DMS79 (cell line): ENCODE results near the gene CPNE2.
"Not testable (repeated sequence)": the region's sequence is repeated elsewhere in the genome, so short reads cannot be mapped to it uniquely, and the experiment has no call there.

Experiments
- DNase-seq: peaks from one replicate; lab custom pipeline; 2025; lab: John Stamatoyannopoulos, UW

CPNE2 gene

GRCh38 chr16:57069635-57070370, 22.6 kb upstream of the CPNE2 start:
- no peak for DNase-seq

GRCh38 chr16:57070424-57070823, 22.0 kb upstream of the CPNE2 start:
- DNase-seq, result no peak

- not testable (repeated sequence) for DNase-seq
Measured at GRCh38 chr16:57071081-57071732, 21.2 kb upstream of the CPNE2 start.

GRCh38 chr16:57071831-57072582, 20.4 kb upstream of the CPNE2 start:
- DNase-seq, result no peak

- DNase-seq, result no peak
Measured at GRCh38 chr16:57072616-57073275, 19.6 kb upstream of the CPNE2 start.

GRCh38 chr16:57077714-57078113, 14.7 kb upstream of the CPNE2 start:
- no peak for DNase-seq

GRCh38 chr16:57081744-57082143, 10.6 kb upstream of the CPNE2 start:
- no peak for DNase-seq

GRCh38 chr16:57082664-57083063, 9.7 kb upstream of the CPNE2 start:
- no peak for DNase-seq

GRCh38 chr16:57083485-57084126, 8.8 kb upstream of the CPNE2 start:
- DNase-seq, result no peak

GRCh38 chr16:57084257-57084770, 8.1 kb upstream of the CPNE2 start:
- DNase-seq, result no peak

GRCh38 chr16:57084996-57085395, 7.4 kb upstream of the CPNE2 start:
- DNase-seq, result no peak

- no peak for DNase-seq
Measured at GRCh38 chr16:57087003-57087402, 5.4 kb upstream of the CPNE2 start.

- DNase-seq, result no peak
Measured at GRCh38 chr16:57089406-57089805, 3.0 kb upstream of the CPNE2 start.

GRCh38 chr16:57091200-57091974, 996 bp upstream of the CPNE2 start:
- no peak for DNase-seq

GRCh38 chr16:57092786-57093411, 516 bp downstream of the CPNE2 start:
- DNase-seq, result no peak

- DNase-seq, result no peak
Measured at GRCh38 chr16:57093666-57094564, 1.5 kb downstream of the CPNE2 start.

GRCh38 chr16:57094911-57095310, 2.5 kb downstream of the CPNE2 start:
- no peak for DNase-seq

- DNase-seq, result no peak
Measured at GRCh38 chr16:57096192-57096591, 3.8 kb downstream of the CPNE2 start.

GRCh38 chr16:57096793-57097192, 4.4 kb downstream of the CPNE2 start:
- DNase-seq, result no peak
